IPS-18c (cell line): ENCODE results near the gene DGCR8.
"Not testable (repeated sequence)": the region's sequence is repeated elsewhere in the genome, so short reads cannot be mapped to it uniquely, and the experiment has no call there.

ENCODE experiments used
- H3K4me3 ChIP-seq: 2 replicates; pipeline ENCODE4 v1.7.0; 2013; ENCODE audit warnings: low read depth, mild to moderate bottlenecking, low read length, moderate library complexity; ENCODE audit not compliant: insufficient read depth
- H3K9me3 ChIP-seq: one replicate; pipeline ENCODE4 v1.6.1; 2013; ENCODE audit warnings: mild to moderate bottlenecking, low read length, moderate library complexity; ENCODE audit not compliant: control insufficient read depth, insufficient read depth

Gene DGCR8

DNA sequence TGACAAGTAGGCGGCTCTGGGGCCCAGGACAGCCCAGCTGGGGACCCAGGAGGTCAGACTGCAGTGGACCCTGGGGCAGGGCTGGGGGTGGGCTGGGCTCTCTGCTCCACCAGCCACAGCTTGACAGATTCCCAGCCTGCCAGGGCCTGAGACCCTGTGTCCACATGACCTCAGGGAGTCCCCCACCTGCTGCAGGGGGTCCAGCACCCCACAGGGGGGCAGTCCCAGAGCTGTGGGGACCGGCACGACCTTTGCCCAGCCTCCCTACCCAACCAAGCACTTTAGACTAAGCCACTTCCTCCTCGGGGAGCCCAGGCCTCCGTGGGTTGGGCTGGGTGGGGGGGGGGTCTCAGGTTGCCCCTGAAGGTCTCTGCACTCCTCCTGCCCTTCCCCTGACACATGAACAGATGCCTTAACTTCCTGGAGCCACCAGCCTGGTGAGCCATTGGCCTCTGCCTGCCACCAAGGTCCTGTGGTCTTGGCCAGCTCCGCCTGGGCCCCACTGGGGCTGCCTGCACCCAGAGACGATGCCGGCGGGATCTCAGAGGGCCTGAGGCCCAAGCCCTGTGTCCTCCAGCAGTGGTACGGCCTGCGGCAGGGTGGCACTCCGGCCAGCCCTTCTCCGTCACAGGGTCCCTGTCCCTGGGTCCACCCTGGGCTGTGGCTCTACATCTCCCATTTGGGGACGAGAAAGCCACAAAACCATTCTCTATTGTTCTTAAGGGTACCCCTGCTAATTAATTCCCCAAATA is 67.4 kb downstream of the DGCR8 start:
- Histone ChIP-seq H3K4me3 (no peak overlapping the region), H3K9me3 (no peaks in the 10 kb centered on the region)

DNA sequence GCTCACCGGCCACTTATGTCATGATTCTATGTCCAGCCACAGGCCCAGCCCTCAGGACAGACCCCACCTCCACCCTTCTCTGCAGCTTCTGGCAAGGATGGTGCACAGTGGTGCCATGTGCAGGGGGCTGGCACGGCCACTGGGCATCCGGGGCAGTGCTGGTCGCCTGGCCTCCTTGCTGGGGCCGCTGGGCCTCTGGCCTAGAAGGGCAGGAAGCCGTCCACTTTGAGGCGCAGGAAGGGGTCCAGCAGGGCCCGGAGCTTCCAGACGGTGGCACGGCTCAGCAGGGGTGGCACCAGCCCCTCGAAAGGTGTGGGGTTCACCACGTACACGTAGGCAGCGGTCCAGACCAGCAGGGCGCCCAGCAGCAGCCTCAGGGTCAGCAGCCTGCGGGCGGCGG is 68.4 kb downstream of the DGCR8 start:
- Histone ChIP-seq H3K4me3 (no peak overlapping the region), H3K9me3 (no peaks in the 10 kb centered on the region)

GRCh38 chr22:20149257-20150250 is 69.5 kb downstream of the DGCR8 start:
- Histone ChIP-seq H3K9me3 (no peaks in the 10 kb centered on the region), H3K4me3 (no peak overlapping the region)

GRCh38 chr22:20150381-20151275 is 70.6 kb downstream of the DGCR8 start, which contains the start of gene CCDC188:
Gene CCDC188 (minus strand): TSS chr22:20151055. CDS start chr22:20150986, 69 bp downstream.
- Histone ChIP-seq H3K4me3 (no peak within 1 kb of the TSS), H3K9me3 (no peaks in the 10 kb centered on the region)

DNA sequence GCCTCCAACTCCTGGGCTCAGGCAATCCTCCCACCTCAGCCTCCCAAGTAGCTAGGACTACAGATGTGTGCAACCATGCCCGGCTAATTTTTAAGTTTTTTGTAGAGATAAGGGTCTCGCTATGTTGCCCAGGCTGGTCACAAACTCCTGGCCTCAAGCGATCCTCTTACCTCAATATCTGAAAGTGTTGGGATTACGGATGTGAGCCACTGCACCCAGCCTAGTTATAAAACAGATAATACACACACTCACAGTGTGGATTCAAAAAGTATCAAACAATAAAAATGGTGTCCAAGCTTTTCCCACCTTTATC is 71.2 kb downstream of the DGCR8 start:
- no peaks in the 10 kb centered on the region for H3K9me3 ChIP-seq

GRCh38 chr22:20152464-20152890 is 72.4 kb downstream of the DGCR8 start:
- H3K4me3 ChIP-seq, result no peak overlapping the region
- H3K9me3 ChIP-seq, result no peaks in the 10 kb centered on the region

More for the DNA sequence above, 71.2 kb downstream of the DGCR8 start:
- H3K4me3 ChIP-seq, result no peak overlapping the region

DNA sequence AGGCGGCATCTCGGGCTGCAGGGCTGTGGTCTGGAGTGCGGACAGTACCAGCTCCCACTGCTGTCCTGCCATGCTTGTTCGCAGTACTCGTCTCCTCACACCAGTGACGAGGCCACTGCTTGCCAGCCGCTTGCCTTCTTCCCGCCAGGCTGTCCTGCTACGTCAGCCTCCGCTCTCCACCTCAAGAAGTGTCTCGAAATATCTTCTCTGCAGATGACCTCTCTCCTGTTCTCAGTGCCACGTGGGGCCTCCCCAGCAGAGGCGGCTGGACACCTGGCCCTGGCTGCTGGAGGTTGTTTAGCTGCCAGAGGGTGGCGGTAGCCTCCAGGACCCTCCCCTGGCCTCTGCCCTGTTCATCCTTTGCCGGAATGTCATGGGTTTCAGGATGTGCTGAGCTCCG is 73.9 kb downstream of the DGCR8 start:
- H3K9me3 ChIP-seq, result no peaks in the 10 kb centered on the region
- no peak overlapping the region for H3K4me3 ChIP-seq

- Histone ChIP-seq H3K9me3 (no peaks in the 10 kb centered on the region), H3K4me3 (no peak overlapping the region)
Observed at GRCh38 chr22:20154602-20155187, 74.7 kb downstream of the DGCR8 start.

- Histone ChIP-seq H3K4me3 (no peak overlapping the region), H3K9me3 (no peaks in the 10 kb centered on the region)
Observed at GRCh38 chr22:20155330-20156041, 75.4 kb downstream of the DGCR8 start.

- Histone ChIP-seq H3K9me3 (no peaks in the 10 kb centered on the region), H3K4me3 (no peak overlapping the region)
Observed at GRCh38 chr22:20156042-20156389, 76.0 kb downstream of the DGCR8 start.

GRCh38 chr22:20156611-20157429 is 76.8 kb downstream of the DGCR8 start:
- no peak overlapping the region for H3K4me3 ChIP-seq
- H3K9me3 ChIP-seq, result no peaks in the 10 kb centered on the region

- H3K4me3 ChIP-seq, result no peak overlapping the region
- H3K9me3 ChIP-seq, result no peaks in the 10 kb centered on the region
Observed at GRCh38 chr22:20157430-20158183, 77.6 kb downstream of the DGCR8 start.

- peaks cover 2% of the 10 kb centered on the region for H3K9me3 ChIP-seq
- no peak overlapping the region for H3K4me3 ChIP-seq
Observed at GRCh38 chr22:20158391-20159036, 78.5 kb downstream of the DGCR8 start.

- H3K4me3 ChIP-seq, result no peak overlapping the region
- peaks cover 2% of the 10 kb centered on the region for H3K9me3 ChIP-seq
Observed at GRCh38 chr22:20159076-20159475, 79.0 kb downstream of the DGCR8 start.

- not testable (repeated sequence) for H3K4me3 ChIP-seq, H3K9me3 ChIP-seq
Observed at GRCh38 chr22:20159531-20159930, 79.5 kb downstream of the DGCR8 start.
